ENCODE measurements around the gene UCN2.

Gene UCN2

DNA sequence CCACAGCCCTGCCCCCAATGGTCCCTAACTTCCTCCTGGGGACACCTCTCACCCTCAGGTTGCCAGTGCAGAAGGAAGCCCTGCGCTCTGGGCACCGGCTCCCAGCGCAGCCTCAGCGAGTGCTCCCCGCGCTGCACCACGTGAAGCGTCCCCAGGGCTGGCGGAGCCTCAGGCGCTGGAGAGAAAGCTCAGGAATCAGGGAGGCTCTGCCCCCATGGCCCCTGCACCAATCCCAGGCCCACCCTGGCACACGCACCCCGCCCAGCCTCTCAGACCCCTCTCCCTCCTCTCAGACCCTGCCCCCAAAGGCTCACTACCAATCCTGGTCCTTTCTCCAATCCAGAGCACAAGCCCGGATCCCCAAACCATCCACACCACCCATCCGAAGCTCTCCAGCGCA is 24.6 kb upstream of the UCN2 start:
- no peak for DNase-seq

DNA sequence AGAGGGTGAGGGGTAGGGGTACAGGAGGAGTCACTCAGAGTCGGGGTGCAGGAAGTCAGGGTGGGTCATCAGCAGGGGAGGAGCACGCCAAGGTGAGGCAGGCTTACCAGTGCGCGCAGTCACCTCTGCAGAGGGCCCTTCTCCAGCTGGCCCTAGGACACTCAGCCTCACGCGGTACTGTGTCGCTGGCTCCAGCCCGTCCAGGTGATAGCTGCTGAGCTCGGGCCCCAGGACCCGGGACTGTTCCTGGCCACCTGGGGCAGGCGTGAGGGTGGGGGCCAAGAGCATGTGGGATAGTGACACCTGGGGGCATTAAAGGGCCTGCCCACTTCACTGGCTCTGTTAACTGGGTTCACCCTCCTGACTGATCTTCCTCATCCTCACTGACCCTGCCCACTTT is 24.1 kb upstream of the UCN2 start:
- DNase-seq = no peak

DNA sequence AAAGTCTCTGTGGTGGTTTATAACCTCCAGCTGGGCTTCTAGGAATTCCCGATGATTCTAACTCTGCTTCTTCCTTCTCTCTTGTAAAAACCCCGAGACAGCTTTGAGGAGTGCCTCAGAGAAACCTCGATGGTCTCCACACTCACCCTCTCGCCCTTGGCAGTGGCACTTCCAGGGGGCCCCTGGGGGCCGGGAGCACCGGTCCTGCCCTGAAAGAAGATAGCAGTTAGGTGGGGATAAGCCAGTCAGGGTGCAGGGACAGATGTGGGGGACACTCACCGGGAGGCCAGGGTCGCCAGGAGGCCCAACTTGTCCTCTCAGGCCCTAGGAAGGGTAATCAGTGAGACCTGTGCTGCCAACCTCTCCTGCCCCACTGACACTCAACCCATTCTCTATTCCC is 21.8 kb upstream of the UCN2 start:
- no peak for DNase-seq

DNA sequence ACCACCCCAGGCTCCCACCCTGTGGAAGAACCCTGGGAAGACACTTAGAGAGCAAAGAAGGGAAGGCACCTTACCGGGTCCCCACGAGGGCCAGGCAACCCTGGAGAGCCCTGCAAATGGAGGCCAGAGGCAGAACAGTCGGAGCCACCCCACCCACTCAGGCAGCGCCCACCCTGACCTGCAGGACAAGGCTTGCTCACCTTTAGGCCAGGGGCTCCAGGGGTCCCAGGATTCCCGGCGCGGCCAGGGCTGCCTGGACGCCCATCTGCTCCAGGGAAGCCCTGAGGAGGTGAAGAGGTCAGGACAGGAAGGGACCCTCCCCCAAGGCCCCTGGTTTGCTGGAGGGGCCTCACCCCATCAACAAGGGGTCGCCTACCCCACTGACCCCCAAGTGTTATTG is 21.3 kb upstream of the UCN2 start:
- DNase-seq = no peak

DNA sequence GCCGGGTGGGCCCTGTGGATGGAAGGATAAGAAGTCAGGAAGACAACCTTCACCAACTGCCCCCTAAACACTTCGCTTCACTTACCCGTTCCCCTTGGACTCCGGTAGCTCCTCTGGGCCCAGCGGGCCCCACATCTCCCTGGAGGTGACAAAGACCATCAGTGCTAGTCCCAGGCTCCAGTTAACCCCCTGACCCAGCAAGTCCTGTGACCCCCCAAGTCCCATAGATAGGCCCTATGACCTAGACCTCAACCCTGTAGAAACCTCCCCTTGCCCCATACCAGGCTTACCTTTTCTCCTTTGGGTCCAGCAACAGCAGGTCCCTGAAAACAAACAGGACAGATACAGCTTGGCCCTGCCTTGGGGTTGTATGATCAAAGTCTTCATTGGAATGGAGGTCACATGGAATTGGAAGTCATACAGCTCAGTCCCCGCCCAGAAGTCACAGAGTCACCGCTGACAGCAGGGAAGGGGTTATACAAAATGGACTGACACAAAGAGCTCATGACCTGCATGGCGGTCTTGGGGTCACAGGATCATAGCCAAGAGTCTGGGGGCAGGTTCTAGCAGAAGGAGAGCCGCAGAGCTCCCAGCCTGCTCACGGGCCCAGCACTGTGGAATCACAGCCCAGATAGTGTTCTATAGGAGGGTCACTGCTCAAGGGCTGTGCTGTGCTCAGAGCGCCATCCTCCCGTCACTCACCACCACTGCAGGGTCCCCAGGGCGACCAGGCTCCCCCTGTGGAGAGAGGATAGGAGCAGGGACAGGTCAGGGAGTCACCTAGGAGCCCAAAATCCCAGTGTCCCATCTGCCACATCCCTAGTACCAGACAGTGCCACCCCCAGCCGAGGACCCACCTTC is 18.3 kb upstream of the UCN2 start:
- DNase-seq = no peak

DNA sequence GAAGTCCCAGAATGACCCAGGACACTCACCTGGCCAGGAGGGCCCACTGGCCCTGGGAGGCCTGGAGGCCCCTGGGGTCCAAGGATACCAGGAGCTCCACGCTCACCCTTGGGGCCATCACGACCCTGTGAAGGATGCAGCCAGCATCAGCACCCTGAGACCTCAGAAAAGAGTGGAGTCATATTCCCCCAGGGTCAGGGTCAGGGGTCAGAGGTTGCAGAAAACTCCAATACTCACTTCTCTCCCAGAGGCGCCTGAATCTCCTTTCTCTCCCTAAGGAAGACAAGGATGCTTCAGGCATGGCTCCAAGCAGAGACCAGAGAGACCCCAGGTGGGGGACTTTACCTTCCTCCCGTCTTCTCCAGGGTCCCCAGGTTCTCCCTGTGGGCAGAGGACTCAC is 13.1 kb upstream of the UCN2 start:
- no peak for DNase-seq

DNA sequence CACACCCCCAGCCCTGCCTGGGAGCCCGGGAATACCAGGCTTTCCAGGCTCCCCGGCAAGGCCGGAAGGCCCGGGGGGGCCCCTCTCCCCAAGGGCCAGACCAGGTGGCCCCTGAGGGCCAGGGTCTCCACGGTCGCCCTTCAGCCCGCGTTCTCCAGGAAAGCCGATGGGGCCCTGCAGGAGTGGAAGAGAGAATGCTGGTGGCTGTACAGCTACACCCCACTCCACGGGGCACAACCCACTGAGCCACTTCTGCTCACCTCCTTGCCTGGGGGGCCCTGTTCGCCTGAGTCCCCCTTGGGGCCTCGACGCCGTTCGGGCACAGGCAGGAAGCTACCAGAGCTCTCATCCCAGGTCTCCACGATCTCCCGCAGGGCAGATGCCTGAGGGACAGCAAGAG is 11.8 kb upstream of the UCN2 start:
- DNase-seq = no peak

DNA sequence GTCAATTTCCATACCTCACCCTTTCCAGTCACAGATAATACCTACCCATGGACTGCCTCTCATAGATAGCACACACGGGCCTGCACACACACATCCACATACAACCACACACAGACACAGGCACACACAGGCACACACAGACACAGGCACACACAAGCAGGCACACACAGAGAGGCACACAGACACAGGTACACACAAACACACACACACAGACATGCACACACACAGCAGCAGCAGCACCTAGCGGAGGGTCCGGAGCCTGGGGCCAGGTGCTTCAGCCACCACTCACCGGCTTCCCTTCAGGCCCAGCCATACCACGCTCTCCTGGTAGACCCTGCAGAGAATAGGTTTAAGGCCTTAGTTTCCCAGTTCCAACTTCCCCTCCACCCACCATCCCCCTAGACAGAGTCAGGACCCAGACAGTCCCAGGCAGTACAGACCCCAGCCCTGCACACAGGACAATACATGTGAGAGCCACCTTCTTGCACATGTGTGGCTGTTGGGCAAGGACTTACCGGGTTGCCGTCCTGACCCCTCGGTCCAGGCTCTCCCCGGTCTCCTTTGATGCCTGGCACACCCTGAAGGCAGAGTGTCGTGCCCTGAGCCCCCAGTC is 10.5 kb upstream of the UCN2 start:
- DNase-seq = no peak

DNA sequence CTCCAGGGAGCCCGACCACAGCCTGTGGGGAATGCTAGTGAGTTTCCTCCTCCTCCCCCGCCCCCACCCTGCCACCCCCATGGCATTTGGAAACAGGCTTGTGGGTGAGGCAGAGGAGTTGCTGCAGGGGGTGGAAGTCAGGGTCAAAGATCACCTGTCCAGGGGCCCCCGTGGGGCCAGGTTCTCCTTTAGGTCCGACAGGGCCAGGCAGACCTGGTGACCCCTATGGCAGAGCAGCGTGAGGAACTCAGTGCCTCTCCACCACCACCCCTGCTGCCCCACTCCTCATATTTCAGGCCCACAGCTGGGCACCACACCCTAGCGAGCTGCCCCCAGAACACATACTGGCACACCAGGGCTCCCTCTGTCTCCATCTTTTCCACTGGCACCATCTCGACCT is 8.9 kb upstream of the UCN2 start:
- DNase-seq = no peak

DNA sequence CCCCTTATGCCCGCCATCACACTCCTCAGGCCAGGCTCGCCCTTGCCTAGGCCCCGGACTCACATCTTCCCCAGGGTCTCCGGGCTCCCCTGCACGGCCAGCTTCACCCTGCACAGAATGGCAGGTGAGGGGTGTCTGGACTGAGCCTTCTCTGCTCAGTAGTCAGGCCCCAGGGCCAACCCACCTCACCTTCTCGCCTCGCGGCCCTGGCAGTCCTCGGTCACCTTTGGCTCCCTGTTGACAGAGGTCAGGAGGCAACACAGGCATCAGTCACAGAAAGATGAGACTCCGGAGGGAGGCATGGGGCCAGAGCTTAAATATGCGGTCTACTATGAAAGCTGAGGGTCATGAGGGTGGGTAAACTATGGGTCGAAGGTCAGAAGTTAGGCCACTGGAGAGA is 8.4 kb upstream of the UCN2 start:
- DNase-seq = no peak

DNA sequence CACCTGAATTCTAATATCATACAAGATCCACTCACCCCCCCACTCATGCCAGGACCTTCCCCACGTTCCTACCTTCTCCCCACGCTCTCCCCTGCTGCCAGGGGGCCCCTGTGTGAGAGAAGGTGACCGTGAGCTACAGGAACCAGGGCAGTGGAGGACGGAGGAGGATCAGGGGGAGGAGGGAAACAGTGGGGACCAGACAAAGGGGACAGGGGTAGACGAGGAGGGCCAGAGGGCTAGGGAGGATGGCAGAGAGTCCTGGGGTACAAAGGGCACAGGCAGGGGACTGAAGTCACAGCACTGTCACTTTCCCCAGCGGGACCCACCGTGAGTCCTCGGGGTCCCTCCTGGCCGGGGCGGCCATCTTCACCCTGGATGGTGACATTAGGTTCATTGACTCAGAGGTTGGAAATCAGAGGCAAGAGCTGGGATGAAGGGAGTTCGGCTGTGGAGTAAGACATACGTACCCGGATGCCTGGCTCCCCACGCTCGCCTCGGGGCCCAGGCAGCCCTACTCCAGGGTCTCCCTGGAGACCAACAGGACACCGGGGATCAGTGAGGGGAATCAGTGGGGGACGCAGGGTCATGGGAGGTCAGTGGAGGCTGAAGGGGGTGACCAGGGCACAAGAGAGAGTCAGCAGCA is 6.3 kb upstream of the UCN2 start:
- DNase-seq = no peak

DNA sequence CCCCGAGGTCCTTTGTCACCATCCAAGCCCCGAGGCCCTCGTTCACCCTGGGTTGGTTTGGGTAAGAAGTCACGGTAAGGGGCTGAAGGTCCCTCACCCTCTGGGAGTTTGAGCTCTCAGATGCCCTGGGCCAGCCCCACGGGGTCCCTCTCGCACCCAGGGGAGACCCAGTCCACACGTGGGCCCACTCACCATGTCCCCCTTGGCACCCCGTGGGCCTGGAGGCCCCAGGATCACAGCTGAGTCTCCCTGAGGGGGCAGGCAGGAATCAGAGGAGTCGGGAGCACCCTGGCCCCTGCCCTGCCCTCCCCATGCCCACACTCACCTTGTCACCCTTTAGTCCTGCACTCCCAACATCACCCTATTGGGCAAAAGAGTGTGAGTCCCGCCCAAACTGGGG is 5.8 kb upstream of the UCN2 start:
- no peak for DNase-seq

DNA sequence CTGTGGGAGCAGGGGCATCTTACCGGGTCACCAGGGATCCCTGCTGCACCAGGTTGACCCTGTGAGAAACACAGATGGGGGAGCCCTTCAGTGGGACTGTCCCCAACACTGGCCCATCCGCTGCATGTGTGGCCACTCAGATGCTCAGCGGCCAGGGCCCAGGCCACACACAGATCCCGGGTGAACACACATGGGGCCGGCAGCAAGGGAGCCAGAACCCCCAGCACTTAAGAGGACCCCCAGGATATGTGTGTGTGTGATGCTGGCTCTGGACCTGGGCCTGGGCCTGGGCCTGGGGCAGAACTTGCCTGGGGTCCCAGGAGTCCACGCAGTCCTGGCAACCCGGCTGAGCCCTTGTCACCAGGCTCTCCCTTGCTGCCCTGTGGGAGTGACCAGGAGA is 4.9 kb upstream of the UCN2 start:
- DNase-seq = no peak

DNA sequence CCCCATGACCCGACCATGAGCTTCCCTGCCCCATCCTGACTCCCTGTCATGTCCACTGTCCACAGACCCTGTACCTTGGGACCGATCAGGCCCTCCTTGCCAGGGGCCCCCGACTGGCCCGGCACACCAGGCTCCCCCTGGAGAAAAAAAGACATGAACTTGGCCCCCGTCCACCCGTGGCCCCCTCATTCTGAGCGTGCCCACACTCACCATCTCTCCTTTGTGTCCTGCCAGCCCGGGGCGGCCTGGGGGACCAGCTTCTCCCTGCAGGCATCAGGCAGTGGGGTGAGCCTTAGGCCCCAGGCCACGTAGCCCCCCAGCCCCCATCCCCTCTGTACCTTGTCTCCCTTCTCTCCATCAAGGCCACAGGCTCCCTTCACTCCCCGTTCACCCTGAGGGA is 3.9 kb upstream of the UCN2 start:
- DNase-seq = no peak

DNA sequence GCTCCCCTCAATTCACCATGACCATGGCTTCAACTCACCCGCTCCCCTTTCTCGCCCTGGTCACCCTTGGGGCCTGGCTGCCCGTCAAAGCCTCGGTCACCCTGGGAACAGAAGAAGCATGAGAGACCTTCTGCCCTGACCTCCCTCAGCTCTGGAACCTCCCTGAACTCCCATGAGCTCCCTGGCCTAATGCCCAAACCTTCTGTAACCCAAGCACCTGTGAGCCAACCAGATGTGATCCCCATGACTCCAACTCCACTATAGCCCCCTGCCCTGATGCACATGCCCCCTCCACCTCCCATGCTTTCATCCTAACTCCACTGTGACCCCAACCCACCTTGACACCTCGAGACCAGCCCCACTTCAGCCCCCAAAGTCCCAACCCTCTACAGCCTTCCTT is 3.5 kb upstream of the UCN2 start:
- no peak for DNase-seq

DNA sequence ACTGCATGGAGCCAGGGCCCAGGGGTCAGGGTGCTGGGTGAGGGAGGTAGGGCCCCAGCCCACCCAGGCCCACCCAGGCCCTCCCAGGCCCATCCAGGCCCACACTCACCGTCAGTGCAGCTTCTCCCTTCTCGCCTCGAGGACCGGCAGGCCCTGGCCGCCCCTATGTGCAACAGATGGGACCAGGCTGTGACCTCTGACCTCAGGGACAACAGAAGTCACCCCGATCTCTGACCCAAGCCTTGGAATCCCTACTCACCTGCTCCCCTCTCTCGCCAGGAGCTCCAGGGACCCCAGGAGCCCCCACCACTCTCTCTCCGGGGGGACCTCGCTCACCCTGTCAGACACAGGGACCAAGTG is 2.8 kb upstream of the UCN2 start:
- no peak for DNase-seq

DNA sequence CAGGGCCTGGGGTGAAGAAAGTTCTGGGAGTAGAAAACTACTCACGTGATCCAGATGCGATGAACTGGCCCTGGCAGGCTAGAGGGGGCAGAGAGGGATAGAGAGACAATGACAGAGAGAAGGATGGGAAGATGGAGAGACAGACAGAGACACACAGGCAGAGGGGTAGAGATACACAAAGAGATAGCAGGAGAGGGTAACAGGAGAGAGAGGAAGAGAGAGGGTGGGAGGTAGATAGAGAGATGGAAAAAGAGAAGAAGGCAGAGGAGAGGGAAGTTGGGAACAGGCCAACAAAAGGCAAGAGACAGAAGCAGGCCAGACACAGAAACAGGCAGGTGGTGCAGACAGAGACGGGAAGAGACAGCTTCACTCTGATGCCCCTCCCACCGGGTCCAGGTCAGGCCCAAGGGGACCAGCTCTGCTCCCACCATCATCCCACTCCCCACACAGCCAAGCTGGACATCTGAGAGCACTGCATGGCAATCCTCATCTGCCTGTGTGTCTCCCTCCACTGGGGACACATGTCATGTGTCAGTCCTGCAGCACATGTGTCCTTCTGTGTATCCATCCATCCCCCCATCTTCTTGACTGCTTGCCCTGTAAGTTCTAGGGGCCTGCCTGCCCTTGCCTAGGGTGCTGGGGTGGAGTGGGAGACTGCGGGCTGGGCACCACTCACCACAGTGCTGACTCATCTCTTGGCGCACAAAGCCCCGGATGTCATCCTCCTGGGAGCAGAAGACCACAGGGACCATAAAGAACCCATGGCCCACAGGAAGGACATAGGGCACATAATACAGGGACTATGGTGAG is 2.2 kb upstream of the UCN2 start:
- no peak for DNase-seq

DNA sequence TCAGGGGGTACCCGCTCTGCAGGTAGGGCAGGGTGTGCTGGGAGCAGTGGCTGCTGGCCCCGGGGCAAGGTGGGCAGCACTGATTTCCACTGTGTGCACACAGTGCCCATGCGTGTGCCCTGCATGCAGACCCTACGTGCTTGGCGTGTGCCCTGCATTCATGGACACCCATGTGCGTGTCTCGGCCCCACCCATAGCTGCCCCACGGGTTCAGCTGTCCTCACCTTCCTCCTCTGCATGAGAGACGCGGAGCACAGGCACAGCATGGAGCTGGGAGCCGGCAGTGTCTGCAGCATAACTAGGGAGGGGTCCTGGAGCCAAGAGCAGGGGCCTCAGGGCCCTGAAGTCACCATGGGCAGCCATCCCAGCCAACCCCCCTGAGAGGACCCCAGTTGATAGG is 1.6 kb upstream of the UCN2 start:
- DNase-seq = no peak

DNA sequence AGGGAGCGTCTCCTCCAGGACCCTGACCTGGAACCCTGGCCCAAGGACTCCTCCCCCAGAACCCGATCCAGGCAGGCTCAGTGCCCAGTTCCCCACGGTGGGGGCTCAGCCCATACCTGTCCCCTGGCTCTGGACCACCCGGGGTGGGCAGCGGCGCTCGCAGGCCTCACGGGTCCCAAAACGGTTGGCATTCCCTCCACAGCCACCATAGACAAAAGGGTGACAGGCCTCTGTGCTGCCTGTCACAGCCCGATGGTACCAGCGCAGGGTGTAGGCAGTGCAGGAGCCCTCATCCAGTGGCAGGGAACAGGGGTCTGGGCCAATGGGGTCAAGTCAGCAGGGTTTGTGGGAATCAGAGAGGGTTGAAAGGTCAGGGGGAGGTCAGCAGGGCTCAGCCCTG is 1.1 kb upstream of the UCN2 start:
- DNase-seq = no peak

DNA sequence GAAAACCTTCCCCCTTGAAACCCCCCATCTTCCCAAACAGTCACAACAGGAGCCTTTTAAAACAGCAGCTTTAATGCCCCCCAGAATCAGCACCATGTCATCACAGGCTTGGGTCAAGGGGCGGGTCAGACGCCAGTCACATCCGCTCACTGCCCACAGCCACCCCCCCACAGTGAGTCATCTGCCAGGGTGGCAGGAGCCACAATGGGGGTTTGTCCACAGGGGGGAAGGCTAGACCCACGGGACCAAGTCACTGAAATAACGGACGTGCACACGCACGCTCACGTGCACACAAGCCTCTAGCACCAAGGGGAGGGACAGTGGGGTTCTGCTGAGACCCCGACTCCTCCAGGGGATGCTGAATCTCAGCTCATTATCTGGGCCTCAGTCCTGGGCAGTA is 441 bp upstream of the UCN2 start:
- DNase-seq = no peak

DNA sequence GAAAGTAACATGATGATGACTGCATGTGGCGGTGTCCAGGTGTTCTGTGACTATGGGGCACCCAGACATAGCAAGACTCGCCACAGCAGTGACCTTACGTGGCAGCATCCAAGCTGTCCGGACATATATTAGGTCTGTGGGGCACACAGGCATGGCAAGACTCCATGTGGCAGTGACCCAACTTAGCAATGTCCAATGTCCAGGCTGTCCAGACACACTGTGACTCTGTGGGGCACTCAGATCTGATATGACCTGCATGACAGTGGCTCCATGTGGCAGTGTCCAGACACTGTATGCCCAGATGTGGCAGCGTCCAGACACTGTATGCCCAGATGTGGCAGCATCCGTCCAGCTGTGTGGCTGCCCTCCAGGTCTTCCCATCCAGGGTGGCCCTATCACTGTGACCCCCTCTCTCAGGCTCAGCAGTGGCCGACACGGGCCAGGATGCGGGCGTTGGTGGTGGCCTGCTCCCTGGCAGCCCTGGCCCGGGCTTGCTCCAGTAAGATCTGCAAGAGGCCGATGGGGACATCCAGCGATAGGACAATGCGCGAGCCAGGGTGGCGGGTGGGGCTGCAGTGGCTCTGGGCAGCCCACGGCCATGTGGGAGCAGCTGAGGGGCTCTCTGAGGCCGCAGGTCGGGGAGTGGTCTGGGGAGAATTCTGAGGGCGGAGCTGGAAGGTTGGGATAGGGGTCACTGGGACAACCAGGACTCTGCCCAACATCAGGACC is 1.1 kb downstream of the UCN2 start:
- DNase-seq = no peak

DNA sequence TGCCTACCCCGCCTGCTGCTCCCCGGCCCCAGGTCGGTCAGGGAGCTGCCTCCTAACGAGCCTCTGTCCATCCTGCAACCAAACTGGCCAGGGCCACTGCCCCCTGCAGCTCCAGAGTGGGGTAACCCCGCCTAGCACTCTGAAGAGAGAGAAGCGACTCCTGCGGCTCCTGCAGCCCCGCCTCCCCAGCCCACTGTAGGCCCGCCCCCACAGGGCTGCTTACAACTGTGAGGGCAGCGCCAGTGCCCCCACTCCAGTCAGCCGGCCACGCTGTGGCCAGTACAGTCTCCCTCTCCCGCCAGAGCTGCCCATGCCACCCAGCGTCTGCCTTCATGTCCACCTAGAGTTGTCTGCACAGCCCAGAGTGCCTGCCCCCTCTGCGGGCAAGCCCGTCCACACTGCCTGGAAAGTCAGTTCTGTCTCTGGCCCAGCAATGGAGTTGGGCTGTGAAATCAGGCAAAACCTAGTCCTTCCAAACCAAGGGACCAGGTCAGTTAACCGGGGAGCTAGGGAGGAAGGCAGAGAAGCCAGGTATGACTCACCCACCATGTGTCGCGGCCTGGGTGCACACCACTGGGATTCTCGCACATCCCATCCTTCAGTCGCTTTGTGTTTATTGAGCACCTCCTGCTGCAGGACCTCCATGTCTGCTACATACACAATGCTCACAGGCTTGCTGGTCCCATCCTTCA is 2.4 kb downstream of the UCN2 start:
- DNase-seq = no peak

All from NCI-H1694 treated with DMSO at 0.1 percent for 48 hours (cell line).